ENCODE data around the gene ROCK2. TPM values are rescaled to one million over a fixed set of nuclear protein-coding genes. Genes with fewer than 3 reads are reported as not detected.

The ROCK2 gene
- total and polyA plus RNA-seq, 2 of the 8 experiments (the other 6 are each of a cell fraction or from before 2014, with no cell fraction given): 2.7 to 29.0 TPM

DNA sequence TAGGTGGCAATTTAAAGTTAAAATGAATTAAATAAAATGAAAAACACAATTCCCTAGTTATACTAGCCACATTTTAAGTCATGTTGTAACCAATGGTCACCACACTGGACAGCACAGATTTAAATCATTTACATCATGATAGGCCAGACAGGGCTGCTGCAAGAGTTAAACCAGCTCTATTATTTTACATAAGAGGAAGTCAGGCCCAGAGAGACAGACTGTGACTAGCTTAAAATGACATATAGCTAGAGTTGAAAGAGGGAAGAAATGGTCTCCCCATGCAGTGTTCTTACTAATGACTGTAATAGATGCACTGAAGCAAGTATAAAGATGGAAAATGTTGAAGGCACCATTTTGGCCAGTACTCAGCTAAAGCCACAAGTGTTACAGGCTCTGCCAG, 119.5 kb downstream of the ROCK2 start:
- no peak overlapping the region for H4K8ac ChIP-seq (ENCODE audit: extremely low read depth, insufficient read depth, low read length)
- no peak overlapping the region for H2BK20ac ChIP-seq (ENCODE audit: low read length)
- H3K4me3 ChIP-seq (ENCODE audit: extremely low read depth in 1 of 4, insufficient read depth in 2 of 4, low read depth in 3 of 4, low read length in 4 of 4): no peak overlapping the region
- H3K18ac ChIP-seq (ENCODE audit: extremely low read depth, low read length): no peak overlapping the region
- H3K9ac ChIP-seq (replicated peaks in 1 of 4; ENCODE audit: extremely low read depth in 1 of 4, low read depth in 3 of 4, low read length in 3 of 4): no peak overlapping the region
- no peaks in the 10 kb centered on the region for H3K27me3 ChIP-seq (replicated peaks in 1 of 4; ENCODE audit: control insufficient read depth in 3 of 4, extremely low read depth in 1 of 4, insufficient read depth in 3 of 4, low read length in 3 of 4)
- no peaks in the 10 kb centered on the region for H3K23me2 ChIP-seq (ENCODE audit: low read depth, low read length)
- H2BK15ac ChIP-seq (ENCODE audit: low read length): no peak overlapping the region
- H4K91ac ChIP-seq (replicated peaks; ENCODE audit: insufficient read length, low read length): no peak overlapping the region
- H2BK120ac ChIP-seq (replicated peaks; ENCODE audit: low read depth, low read length): no peak overlapping the region
- H3K4me1 ChIP-seq (replicated peaks in 1 of 4; ENCODE audit: control insufficient read depth in 3 of 4, insufficient read depth in 4 of 4, low read length in 3 of 4): peaks cover 0 to 6% (median 2%) of the 10 kb centered on the region in 4 experiments; a peak in 3 of 7 replicates
- no peaks in the 10 kb centered on the region for H3K79me1 ChIP-seq (ENCODE audit: low read depth, low read length)
- no peak for DNase-seq (ENCODE audit: low read depth in 1 of 2, low spot score in 2 of 2)
- H3K9me3 ChIP-seq (ENCODE audit: insufficient read depth in 2 of 2, low read depth in 1 of 2, low read length in 1 of 2): no peaks in the 10 kb centered on the region
- H2BK12ac ChIP-seq (ENCODE audit: low read depth, low read length): no peak overlapping the region
- H2AFZ ChIP-seq (ENCODE audit: low read length): no peak overlapping the region
- H3K4ac ChIP-seq (replicated peaks; ENCODE audit: insufficient read length, low read depth, low read length): no peak overlapping the region
- H3K4me2 ChIP-seq (ENCODE audit: insufficient read depth in 1 of 2, low read depth in 2 of 2, low read length in 2 of 2): peak overlapping the region in 1 of 2 experiments; percentile 8; a peak in 1 of 4 replicates
- H3K36me3 ChIP-seq (ENCODE audit: control insufficient read depth in 2 of 4, insufficient read depth in 4 of 4, low read length in 3 of 4): peaks cover 0 to 12% (median 1%) of the 10 kb centered on the region in 4 experiments; a peak in 4 of 8 replicates
- no peak overlapping the region for H3K56ac ChIP-seq (replicated peaks; ENCODE audit: insufficient read length, low read depth, low read length)
- no peak overlapping the region for H3K23ac ChIP-seq (ENCODE audit: insufficient read length)
- CTCF ChIA-PET (ENCODE audit: partially characterized antibody): interaction anchor here (1.4 to 2.2 kb wide), 2 partner anchors 93 to 186 kb away, joined by 4 to 7 read pairs; no protein-coding TSS in a partner anchor
- no peak overlapping the region for H2AK5ac ChIP-seq (ENCODE audit: low read depth, low read length)
- no peaks in the 10 kb centered on the region for H3K79me2 ChIP-seq (ENCODE audit: control insufficient read depth in 1 of 2, insufficient read depth in 2 of 2, low read length in 2 of 2)
- no peak overlapping the region for H3K14ac ChIP-seq (ENCODE audit: insufficient read length)
- H3K27ac ChIP-seq (ENCODE audit: low read depth, low read length): no peak overlapping the region
- H2BK5ac ChIP-seq (ENCODE audit: low read depth, low read length): no peak overlapping the region
- POLR2A ChIA-PET (ENCODE audit: partially characterized antibody): no interaction called here
- H4K20me1 ChIP-seq (replicated peaks in 1 of 2; ENCODE audit: control insufficient read depth in 1 of 2, insufficient read depth in 2 of 2, low read length in 2 of 2): no peaks in the 10 kb centered on the region
- no peak for FAIRE-seq
- H4K5ac ChIP-seq (ENCODE audit: insufficient read length, low read depth, low read length): no peak overlapping the region
- no peak for TF ChIP-seq KDM5A (IDR thresholded peaks at IDR 0.05; ENCODE audit: low read length)
- TF ChIP-seq NRF1 (IDR thresholded peaks at IDR 0.05; ENCODE audit: low read depth, low read length): no peak
- no peak for TF ChIP-seq FOSL1 (IDR thresholded peaks at IDR 0.05; ENCODE audit: insufficient read depth, low read depth, low read length)
- no peak for TF ChIP-seq SIX5 (IDR thresholded peaks at IDR 0.05; ENCODE audit: low read depth, low read length)
- no peak for TF ChIP-seq TAF1 (IDR thresholded peaks at IDR 0.05; ENCODE audit: low read depth, low read length)
- no peak for TF ChIP-seq SP4 (IDR thresholded peaks at IDR 0.05; ENCODE audit: low read length)
- TF ChIP-seq TCF12 (IDR thresholded peaks at IDR 0.05; ENCODE audit: low read depth, low read length): no peak
- no peak for TF ChIP-seq EP300 (IDR thresholded peaks at IDR 0.05; ENCODE audit: borderline replicate concordance in 1 of 2, low read depth in 2 of 2, low read length in 2 of 2)

Data from H1 (cell line).